GM12892 (cell line): ENCODE data around the gene USF2.
"Not testable (repeated sequence)": the region's sequence is repeated elsewhere in the genome, so short reads cannot be mapped to it uniquely, and the experiment has no call there.

Experiments used
- POLR2A ChIP-seq: IDR thresholded peaks from 2 replicates; pipeline ENCODE4 v1.6.1; 2011; ENCODE audit warnings: low read depth, low read length, control low read depth
- TAF1 ChIP-seq: IDR thresholded peaks from 2 replicates; pipeline ENCODE4 v1.6.1; 2011; ENCODE audit warnings: low read depth, mild to moderate bottlenecking, control low read depth, low read length, borderline replicate concordance

DNA sequence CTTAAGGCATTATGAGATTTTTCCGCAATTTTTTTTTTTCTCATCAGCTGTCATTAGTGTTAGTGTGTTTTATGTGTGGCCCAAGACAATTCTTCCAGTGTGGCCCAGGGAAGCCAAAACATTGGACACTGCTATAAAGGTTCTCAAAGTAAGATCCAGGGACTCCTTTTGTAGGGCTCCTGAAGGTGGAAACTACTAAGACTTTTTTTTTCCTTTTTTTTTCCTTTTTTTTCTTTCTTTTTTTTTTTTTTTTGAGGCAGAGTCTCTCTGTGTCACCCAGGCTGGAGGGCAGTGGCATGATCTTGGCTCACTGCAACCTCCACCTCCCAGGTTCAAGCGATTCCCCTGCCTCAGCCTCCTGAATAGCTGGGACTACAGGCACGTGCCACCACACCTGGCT is 16.7 kb downstream of the USF2 start:
- not testable (repeated sequence) for TF ChIP-seq POLR2A, TAF1
